ENCODE results near the gene FJX1. TPM values are rescaled to one million over a fixed set of nuclear protein-coding genes. Genes with fewer than 3 reads are reported as not detected.

FJX1 gene
- total RNA-seq, 2 experiments from 2014 or later = 0.11 to 0.39 TPM

DNA sequence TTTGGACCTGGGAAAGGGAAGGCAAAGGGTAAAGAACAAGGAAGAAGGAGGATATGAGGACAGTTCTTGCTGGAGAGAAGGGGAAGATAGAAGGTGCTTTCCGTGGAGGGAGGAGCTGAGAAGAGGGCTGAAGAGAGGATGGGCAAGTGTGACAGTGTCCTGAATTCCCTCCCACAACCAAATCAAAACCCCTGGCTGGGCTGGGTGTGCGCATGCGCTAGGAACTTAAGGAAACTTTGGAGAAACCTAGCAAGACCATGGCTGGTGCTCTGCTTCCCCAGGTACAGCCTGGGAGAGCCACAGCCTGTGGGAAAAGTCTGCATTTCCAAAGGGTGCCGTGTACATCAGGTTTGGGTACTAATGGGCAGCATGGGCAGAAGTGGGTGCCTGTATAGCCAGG is 29.0 kb upstream of the FJX1 start:
- ATAC-seq = no peak
- Mint-ChIP-seq H3K4me3 (no peak overlapping the region), H3K36me3 (ENCODE audit: low read depth) (no peaks in the 10 kb centered on the region), H3K27me3 (ENCODE audit: low read depth) (peaks cover 18% of the 10 kb centered on the region), H3K27ac (no peak overlapping the region), H3K4me1 (ENCODE audit: low read depth) (no peaks in the 10 kb centered on the region), H3K9me3 (ENCODE audit: insufficient read depth) (no peaks in the 10 kb centered on the region)
- DNase-seq = no peak
- POLR2A ChIA-PET = no interaction called here
- CTCF ChIA-PET = no interaction called here

DNA sequence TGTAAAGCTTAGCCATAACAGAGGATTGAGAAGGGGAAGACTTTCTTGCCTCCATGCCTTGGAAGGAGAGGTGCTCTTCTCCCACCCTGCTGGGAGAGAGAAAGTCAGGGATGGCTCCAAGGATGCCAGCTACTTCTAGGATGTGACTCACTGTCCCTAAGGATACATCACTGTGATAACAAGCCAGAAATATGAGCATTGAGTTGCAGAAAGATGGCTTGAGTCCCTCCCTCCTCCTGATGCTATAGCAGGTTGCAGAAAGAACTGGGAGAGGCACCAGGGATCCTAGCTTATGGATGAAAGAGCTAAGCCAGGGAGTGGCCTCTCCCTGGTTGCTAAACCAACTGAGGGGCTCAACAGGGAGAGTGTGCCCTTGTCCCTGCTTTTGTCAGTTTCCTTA is 27.8 kb upstream of the FJX1 start:
- ChIA-PET POLR2A (no interaction called here), CTCF (interaction anchor here (1.1 to 1.2 kb wide), 2 partner anchors 12 to 232 kb away, joined by 4 read pairs; no protein-coding TSS in a partner anchor)
- Mint-ChIP-seq H3K4me1 (ENCODE audit: low read depth) (no peaks in the 10 kb centered on the region), H3K27me3 (ENCODE audit: low read depth) (peaks cover 17% of the 10 kb centered on the region), H3K27ac (no peak overlapping the region), H3K4me3 (no peak overlapping the region), H3K36me3 (ENCODE audit: low read depth) (no peaks in the 10 kb centered on the region), H3K9me3 (ENCODE audit: insufficient read depth) (no peaks in the 10 kb centered on the region)
- DNase-seq (no peak), ATAC-seq (no peak)

DNA sequence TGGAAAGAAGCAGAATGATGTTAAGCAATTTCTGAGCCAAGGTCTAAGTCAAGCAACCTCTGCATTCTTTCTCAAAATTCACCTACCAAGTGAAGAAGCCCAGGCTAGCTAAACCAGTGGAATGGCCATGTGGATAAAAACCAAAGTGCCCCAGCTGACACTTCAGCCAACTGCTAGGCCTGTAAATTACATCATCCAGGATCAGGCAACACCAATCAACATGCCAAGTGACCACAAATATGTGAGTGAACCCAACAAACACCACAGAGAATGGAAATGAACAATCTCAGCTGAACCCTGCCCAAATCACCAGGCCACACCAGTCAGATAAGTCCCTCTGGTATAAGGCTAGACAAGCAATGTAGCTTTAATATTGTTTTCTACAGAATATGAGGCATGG is 25.1 kb upstream of the FJX1 start:
- no peak for DNase-seq
- no peaks in the 10 kb centered on the region for H3K9me3 Mint-ChIP-seq (ENCODE audit: insufficient read depth)
- no peak overlapping the region for H3K27ac Mint-ChIP-seq
- POLR2A ChIA-PET = interaction anchor here (0.6 kb wide), 1 partner anchor 139 kb away, joined by 3 read pairs; no protein-coding TSS in a partner anchor
- no peak for ATAC-seq
- H3K36me3 Mint-ChIP-seq (ENCODE audit: low read depth) = no peaks in the 10 kb centered on the region
- H3K4me3 Mint-ChIP-seq = no peak overlapping the region
- H3K27me3 Mint-ChIP-seq (ENCODE audit: low read depth) = peaks cover 11% of the 10 kb centered on the region
- no peaks in the 10 kb centered on the region for H3K4me1 Mint-ChIP-seq (ENCODE audit: low read depth)
- CTCF ChIA-PET = no interaction called here

DNA sequence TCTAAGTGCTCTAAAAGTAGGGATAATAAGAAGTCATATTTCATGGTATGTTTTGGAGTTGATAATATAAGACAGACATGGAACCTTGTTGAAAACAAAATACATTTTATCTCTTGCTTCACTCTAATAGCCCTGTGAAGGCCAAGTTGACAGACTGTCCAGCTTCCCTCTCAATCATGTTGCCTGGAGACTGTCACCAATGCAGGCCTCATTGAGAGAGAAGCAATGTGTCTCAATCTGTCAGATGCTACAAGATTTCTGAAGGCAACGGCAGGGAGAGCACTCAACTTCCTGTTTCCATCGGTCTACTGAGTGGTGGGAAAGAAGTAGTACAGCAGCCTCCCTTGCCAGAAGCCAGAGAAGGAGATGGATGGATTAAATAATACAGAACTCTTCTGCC is 23.6 kb upstream of the FJX1 start:
- no peak overlapping the region for H3K27ac Mint-ChIP-seq
- ATAC-seq = no peak
- H3K27me3 Mint-ChIP-seq (ENCODE audit: low read depth) = peaks cover 15% of the 10 kb centered on the region
- DNase-seq = no peak
- H3K4me3 Mint-ChIP-seq = no peak overlapping the region
- ChIA-PET CTCF (no interaction called here), POLR2A (no interaction called here)
- no peaks in the 10 kb centered on the region for H3K9me3 Mint-ChIP-seq (ENCODE audit: insufficient read depth)
- no peaks in the 10 kb centered on the region for H3K4me1 Mint-ChIP-seq (ENCODE audit: low read depth)
- no peaks in the 10 kb centered on the region for H3K36me3 Mint-ChIP-seq (ENCODE audit: low read depth)

DNA sequence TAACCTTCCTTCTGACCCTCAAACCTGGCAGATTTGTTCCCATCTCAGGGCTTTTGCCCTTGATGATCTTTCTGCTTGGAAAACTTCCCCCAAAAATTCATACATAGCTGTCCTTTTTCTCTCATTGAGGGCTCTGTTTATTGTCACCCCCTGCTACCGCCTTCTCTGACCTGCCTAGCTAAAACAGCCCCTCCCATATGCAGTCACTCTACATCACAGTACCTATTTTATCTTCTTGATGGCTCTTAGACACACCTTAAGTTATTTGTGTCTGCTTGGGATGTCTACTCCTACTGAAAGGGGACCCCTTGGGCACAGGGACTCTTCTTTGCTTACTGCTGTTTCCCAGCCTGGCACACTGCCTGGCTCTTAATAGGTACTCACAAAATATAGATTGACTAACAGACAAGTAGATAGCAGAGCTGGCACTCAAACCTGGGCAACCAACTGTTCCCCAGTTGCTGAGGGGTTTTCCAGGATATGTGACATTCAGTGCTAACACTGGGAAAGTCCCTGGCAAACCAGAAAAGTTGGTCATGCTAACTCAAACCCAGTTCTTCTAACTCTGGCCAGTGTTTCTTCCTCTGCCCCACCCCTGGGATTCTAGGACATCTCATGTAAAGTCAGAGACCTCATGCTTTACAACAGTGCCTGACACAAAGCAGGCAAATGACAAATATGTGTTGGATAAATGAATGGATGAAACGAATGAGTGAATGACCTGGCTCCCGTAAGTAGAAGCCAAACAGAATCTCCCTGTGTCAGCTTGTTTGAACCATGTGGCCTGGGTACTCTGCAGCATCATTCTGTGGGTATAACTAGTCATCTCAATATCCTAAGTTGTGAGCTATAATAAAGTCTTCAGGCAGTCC is 19.8 kb upstream of the FJX1 start:
- Mint-ChIP-seq H3K4me3 (no peak overlapping the region), H3K4me1 (ENCODE audit: low read depth) (no peaks in the 10 kb centered on the region), H3K27ac (no peak overlapping the region), H3K27me3 (ENCODE audit: low read depth) (peaks cover 22% of the 10 kb centered on the region), H3K9me3 (ENCODE audit: insufficient read depth) (no peaks in the 10 kb centered on the region), H3K36me3 (ENCODE audit: low read depth) (no peaks in the 10 kb centered on the region)
- CTCF ChIA-PET = no interaction called here
- DNase-seq = no peak
- ATAC-seq = no peak
- POLR2A ChIA-PET = no interaction called here

DNA sequence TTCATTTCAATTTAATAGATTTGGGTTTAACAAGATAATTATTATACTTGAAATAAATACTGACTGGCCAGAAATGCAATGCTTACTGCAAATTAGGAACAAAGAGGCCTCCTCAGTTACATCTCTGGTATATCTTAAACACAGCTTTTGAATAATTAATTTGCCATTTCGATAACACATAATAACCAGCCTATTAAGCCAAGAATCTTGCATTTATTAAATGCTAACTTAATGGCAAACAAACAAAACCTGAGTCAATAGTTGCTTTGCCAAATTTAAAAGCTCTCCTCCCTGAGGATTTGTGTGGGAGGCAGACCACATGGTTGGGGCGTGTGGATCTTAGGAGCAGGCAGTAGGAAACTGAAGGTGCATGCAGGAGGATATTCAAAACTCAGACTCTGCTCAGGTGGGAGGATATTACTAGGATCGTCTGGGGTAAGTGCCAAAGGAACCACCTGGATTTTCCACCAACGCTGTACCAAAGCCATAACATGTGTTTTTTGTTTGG is 17.9 kb upstream of the FJX1 start:
- ChIA-PET POLR2A (no interaction called here), CTCF (no interaction called here)
- H3K9me3 Mint-ChIP-seq (ENCODE audit: insufficient read depth) = no peaks in the 10 kb centered on the region
- H3K27me3 Mint-ChIP-seq (ENCODE audit: low read depth) = peaks cover 23% of the 10 kb centered on the region
- ATAC-seq = no peak
- no peak overlapping the region for H3K27ac Mint-ChIP-seq
- H3K4me1 Mint-ChIP-seq (ENCODE audit: low read depth) = no peaks in the 10 kb centered on the region
- H3K4me3 Mint-ChIP-seq = no peak overlapping the region
- H3K36me3 Mint-ChIP-seq (ENCODE audit: low read depth) = no peaks in the 10 kb centered on the region
- no peak for DNase-seq

DNA sequence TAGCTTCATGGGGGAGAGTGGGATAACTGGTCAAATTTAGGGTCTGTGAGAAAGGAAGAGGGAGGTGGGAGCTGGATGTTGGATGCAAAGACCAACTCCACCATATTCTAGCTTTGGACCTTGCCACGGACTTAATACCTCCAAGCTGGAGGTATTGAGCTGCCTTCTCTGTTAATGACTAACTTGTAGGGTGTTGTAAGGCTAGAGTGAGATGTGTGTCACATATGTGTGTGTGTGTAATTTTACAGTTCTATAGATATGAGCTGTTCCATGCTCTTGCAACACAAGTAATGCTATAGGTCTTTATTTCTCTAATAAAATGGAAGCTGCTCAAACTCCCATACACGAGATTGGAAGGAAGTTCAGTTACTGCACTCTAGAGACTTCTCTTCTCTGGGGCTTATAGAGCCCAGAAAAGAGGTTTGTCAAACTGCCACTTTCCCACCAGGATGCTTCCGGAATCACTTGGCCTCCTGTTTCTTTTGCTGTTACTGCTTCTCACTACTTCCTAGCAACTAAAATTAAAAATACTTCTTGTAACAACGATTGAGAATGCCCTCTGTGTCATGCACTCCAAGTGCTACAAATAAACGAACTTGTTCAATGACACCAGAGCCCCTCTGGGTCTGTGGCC is 16.0 kb upstream of the FJX1 start:
- ChIA-PET CTCF (interaction anchor here (1.0 to 1.3 kb wide), 2 partner anchors 12 to 14 kb away, joined by 4 read pairs; no protein-coding TSS in a partner anchor), POLR2A (no interaction called here)
- H3K27me3 Mint-ChIP-seq (ENCODE audit: low read depth) = peaks cover 21% of the 10 kb centered on the region
- H3K36me3 Mint-ChIP-seq (ENCODE audit: low read depth) = no peaks in the 10 kb centered on the region
- no peak overlapping the region for H3K4me3 Mint-ChIP-seq
- H3K27ac Mint-ChIP-seq = no peak overlapping the region
- ATAC-seq = no peak
- no peak for DNase-seq
- no peaks in the 10 kb centered on the region for H3K4me1 Mint-ChIP-seq (ENCODE audit: low read depth)
- no peaks in the 10 kb centered on the region for H3K9me3 Mint-ChIP-seq (ENCODE audit: insufficient read depth)

DNA sequence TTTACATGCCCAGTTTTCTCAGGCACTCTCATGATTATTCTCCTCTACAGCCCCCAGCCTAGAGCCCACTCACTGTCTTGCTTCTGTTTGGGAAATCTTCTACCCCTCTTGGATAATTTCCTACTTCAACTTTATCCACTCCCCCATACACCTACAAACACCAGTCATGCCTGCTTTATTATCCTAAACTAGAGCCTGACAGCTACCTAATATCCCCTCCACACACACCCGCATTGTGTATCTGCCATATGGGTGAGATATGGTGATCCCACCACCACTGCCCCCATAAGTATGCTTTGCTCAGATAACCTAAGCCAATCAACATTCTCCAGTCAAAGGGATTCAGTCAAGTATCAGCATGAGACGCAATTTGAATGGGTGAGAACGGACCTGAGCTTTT is 15.3 kb upstream of the FJX1 start:
- ChIA-PET CTCF (no interaction called here), POLR2A (no interaction called here)
- H3K27me3 Mint-ChIP-seq (ENCODE audit: low read depth) = peaks cover 21% of the 10 kb centered on the region
- H3K27ac Mint-ChIP-seq = no peak overlapping the region
- no peaks in the 10 kb centered on the region for H3K4me1 Mint-ChIP-seq (ENCODE audit: low read depth)
- H3K4me3 Mint-ChIP-seq = no peak overlapping the region
- ATAC-seq (no peak), DNase-seq (no peak)
- H3K36me3 Mint-ChIP-seq (ENCODE audit: low read depth) = no peaks in the 10 kb centered on the region
- H3K9me3 Mint-ChIP-seq (ENCODE audit: insufficient read depth) = no peaks in the 10 kb centered on the region

DNA sequence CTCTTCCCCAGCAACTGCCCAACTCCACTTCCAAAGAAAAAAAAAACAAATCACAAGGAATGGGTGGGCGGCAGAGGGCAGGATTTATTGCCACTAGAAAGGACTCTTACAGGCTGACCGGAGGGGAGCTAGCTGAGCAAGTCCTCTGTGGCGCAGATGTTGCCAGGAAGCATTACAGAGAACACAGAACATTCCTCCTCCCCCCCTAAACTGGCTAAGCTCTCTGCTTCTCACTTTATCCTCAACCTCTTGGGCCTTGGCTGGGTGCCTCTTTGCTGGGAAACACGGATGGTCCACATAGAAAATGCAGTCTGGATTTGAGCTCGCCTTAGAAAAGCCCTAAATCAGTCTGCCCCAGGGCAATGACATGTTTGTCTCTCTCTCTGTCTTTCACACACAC is 12.6 kb upstream of the FJX1 start:
- no peak for ATAC-seq
- ChIA-PET CTCF (no interaction called here), POLR2A (no interaction called here)
- Mint-ChIP-seq H3K27me3 (ENCODE audit: low read depth) (peaks cover 25% of the 10 kb centered on the region), H3K27ac (no peak overlapping the region), H3K4me3 (no peak overlapping the region), H3K36me3 (ENCODE audit: low read depth) (no peaks in the 10 kb centered on the region), H3K9me3 (ENCODE audit: insufficient read depth) (no peaks in the 10 kb centered on the region), H3K4me1 (ENCODE audit: low read depth) (no peaks in the 10 kb centered on the region)
- DNase-seq = no peak

DNA sequence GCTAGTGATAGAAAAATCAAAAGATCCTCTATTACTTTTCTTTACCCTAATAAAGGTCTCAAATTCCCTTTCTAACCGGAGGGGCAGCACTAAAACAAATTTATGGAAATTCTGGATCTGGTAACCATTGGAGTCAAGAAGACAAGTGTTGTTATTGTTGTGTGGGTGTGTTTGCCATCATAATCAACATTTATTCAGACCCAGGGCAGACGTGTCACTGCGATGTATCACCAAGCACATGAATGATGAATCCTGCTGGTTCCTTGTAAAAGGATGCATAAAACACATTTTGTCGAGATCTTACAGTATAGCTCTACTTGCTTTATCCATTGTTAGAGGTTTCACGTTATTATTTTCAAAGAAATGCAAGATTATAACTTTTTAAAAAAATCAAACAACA is 12.1 kb upstream of the FJX1 start:
- no peak for DNase-seq
- Mint-ChIP-seq H3K4me1 (ENCODE audit: low read depth) (no peaks in the 10 kb centered on the region), H3K27me3 (ENCODE audit: low read depth) (peaks cover 25% of the 10 kb centered on the region), H3K36me3 (ENCODE audit: low read depth) (no peaks in the 10 kb centered on the region), H3K27ac (no peak overlapping the region), H3K4me3 (no peak overlapping the region), H3K9me3 (ENCODE audit: insufficient read depth) (no peaks in the 10 kb centered on the region)
- POLR2A ChIA-PET = no interaction called here
- no peak for ATAC-seq
- CTCF ChIA-PET = no interaction called here

DNA sequence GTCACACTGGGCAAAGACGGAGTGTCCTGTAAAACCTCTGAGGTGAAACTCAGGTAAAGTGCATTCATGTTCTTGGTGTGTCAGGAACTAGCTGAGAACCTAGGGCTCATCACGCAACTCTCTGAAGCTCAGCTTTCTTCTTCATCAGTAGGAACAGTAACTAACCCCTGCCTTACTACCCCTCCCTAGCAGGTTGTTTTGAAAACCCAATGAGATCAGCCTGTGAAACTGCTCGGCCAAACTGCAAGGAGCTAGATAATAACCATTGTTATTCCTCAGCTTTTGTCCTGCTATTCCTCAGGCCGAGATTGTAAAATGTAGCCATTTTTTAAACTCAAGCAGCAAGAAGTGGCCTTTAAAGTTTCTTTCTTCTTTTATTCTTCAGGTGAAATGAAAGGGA is 9.8 kb upstream of the FJX1 start:
- POLR2A ChIA-PET = no interaction called here
- DNase-seq = no peak
- no peak for ATAC-seq
- no peak overlapping the region for H3K27ac Mint-ChIP-seq
- no peak overlapping the region for H3K4me3 Mint-ChIP-seq
- CTCF ChIA-PET = interaction anchor here (1.2 kb wide), 1 partner anchor 214 kb away, joined by 4 read pairs; no protein-coding TSS in a partner anchor
- no peaks in the 10 kb centered on the region for H3K36me3 Mint-ChIP-seq (ENCODE audit: low read depth)
- H3K9me3 Mint-ChIP-seq (ENCODE audit: insufficient read depth) = no peaks in the 10 kb centered on the region
- H3K27me3 Mint-ChIP-seq (ENCODE audit: low read depth) = peaks cover 24% of the 10 kb centered on the region
- no peaks in the 10 kb centered on the region for H3K4me1 Mint-ChIP-seq (ENCODE audit: low read depth)

DNA sequence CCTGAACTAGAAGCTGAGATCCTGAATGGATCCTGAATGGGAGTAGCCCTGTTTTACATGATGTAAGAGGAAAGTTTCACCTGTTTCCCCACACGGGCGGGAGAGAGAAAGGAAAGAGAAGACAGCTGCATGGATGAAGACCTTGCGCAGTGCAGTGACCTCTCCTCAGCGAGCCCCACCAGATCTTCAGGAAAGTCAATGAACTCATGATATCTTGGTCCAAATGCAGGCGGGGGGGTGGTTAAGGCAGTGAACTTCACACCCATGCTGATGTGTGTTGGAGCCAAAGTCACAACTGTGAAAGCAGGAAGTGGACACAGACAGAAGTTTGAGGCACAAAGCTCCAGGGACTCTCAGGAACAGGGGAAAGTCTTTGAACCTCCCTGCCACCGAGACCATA is 8.6 kb upstream of the FJX1 start:
- Mint-ChIP-seq H3K4me3 (no peak overlapping the region), H3K36me3 (ENCODE audit: low read depth) (no peaks in the 10 kb centered on the region), H3K27me3 (ENCODE audit: low read depth) (peaks cover 20% of the 10 kb centered on the region), H3K9me3 (ENCODE audit: insufficient read depth) (no peaks in the 10 kb centered on the region), H3K4me1 (ENCODE audit: low read depth) (no peaks in the 10 kb centered on the region), H3K27ac (no peak overlapping the region)
- DNase-seq (no peak), ATAC-seq (no peak)
- POLR2A ChIA-PET = no interaction called here
- CTCF ChIA-PET = no interaction called here

Data from activated CD8-positive, alpha-beta T cell treated with anti-CD3 and anti-CD28 coated beads, Interleukin-2, amount 10 ng/mL, durations not matched to agents 7 days and 5 days (primary cell).